Activated CD8-positive, alpha-beta memory T cell treated with anti-CD3 and anti-CD28 coated beads, Interleukin-2, amount 10 ng/mL, durations not matched to agents 7 days and 5 days (primary cell): ENCODE results near the gene FBXL17. TPM values are rescaled to one million over a fixed set of nuclear protein-coding genes. Genes with fewer than 3 reads are reported as not detected.

Experiments used
- ATAC-seq: fragments of 150-1000 bp; cut with Tn5 transposase; one replicate; pipeline ENCODE4 v1.10.0; 2021; ENCODE audit warnings: moderate library complexity
- CTCF ChIA-PET: fragments of 350-600 bp; sonication (Branson Sonifier 250); formaldehyde crosslinking; loops from one replicate; lab custom pipeline; 2021; ENCODE audit warnings: antibody characterized with exemption; lab: Charles Lee
- DNase-seq: peaks from one replicate; pipeline ENCODE4 v3.0.0-alpha.2; 2020
- H3K27ac Mint-ChIP-seq: one replicate; pipeline ENCODE4 v1.8.0; 2021; ENCODE audit warnings: mild to moderate bottlenecking, mixed read lengths
- H3K27me3 Mint-ChIP-seq: one replicate; pipeline ENCODE4 v1.8.0; 2021; ENCODE audit warnings: mixed read lengths
- H3K36me3 Mint-ChIP-seq: one replicate; pipeline ENCODE4 v1.8.0; 2021; ENCODE audit warnings: mild to moderate bottlenecking, mixed read lengths
- H3K4me1 Mint-ChIP-seq: one replicate; pipeline ENCODE4 v1.8.0; 2021; ENCODE audit warnings: mixed read lengths
- H3K4me3 Mint-ChIP-seq: one replicate; pipeline ENCODE4 v1.8.0; 2021; ENCODE audit warnings: mild to moderate bottlenecking, moderate library complexity, mixed read lengths
- H3K9me3 Mint-ChIP-seq: one replicate; pipeline ENCODE4 v1.8.0; 2022; ENCODE audit warnings: low read depth, mixed read lengths
- total RNA-seq, 2 experiments: library from RNA; stranded (reverse); gene quantifications; one replicate each; pipeline ENCODE4 v1.2.3, GENCODE V29; 2021

Gene FBXL17
- total RNA-seq, 2 experiments from 2014 or later = 6.6 to 10.9 TPM

- Mint-ChIP-seq H3K27me3 (no peaks in the 10 kb centered on the region), H3K4me3 (no peak overlapping the region), H3K9me3 (no peaks in the 10 kb centered on the region), H3K4me1 (no peaks in the 10 kb centered on the region), H3K27ac (no peak overlapping the region), H3K36me3 (peaks cover 6% of the 10 kb centered on the region)
- CTCF ChIA-PET = no interaction called here
- no peak for ATAC-seq
- DNase-seq = no peak
Observed at GRCh38 chr5:108321341-108321740, 60.6 kb downstream of the FBXL17 start.

GRCh38 chr5:108320231-108320630, 61.7 kb downstream of the FBXL17 start:
- H3K27ac Mint-ChIP-seq = no peak overlapping the region
- ATAC-seq = no peak
- peaks cover 2% of the 10 kb centered on the region for H3K36me3 Mint-ChIP-seq
- no peaks in the 10 kb centered on the region for H3K4me1 Mint-ChIP-seq
- H3K4me3 Mint-ChIP-seq = no peak overlapping the region
- H3K27me3 Mint-ChIP-seq = no peaks in the 10 kb centered on the region
- DNase-seq = no peak
- no peaks in the 10 kb centered on the region for H3K9me3 Mint-ChIP-seq
- CTCF ChIA-PET = no interaction called here

- H3K4me3 Mint-ChIP-seq = no peak overlapping the region
- peaks cover 1% of the 10 kb centered on the region for H3K36me3 Mint-ChIP-seq
- no peaks in the 10 kb centered on the region for H3K9me3 Mint-ChIP-seq
- no peaks in the 10 kb centered on the region for H3K27me3 Mint-ChIP-seq
- no peaks in the 10 kb centered on the region for H3K4me1 Mint-ChIP-seq
- ATAC-seq (no peak), DNase-seq (no peak)
- no peak overlapping the region for H3K27ac Mint-ChIP-seq
- CTCF ChIA-PET = no interaction called here
Observed at GRCh38 chr5:108315829-108316228, 66.1 kb downstream of the FBXL17 start.

GRCh38 chr5:108312258-108312657, 69.6 kb downstream of the FBXL17 start:
- CTCF ChIA-PET = no interaction called here
- Mint-ChIP-seq H3K4me1 (no peaks in the 10 kb centered on the region), H3K4me3 (no peak overlapping the region), H3K27me3 (no peaks in the 10 kb centered on the region), H3K9me3 (no peaks in the 10 kb centered on the region), H3K27ac (no peak overlapping the region), H3K36me3 (peaks cover 3% of the 10 kb centered on the region)
- ATAC-seq (no peak), DNase-seq (no peak)

- Mint-ChIP-seq H3K9me3 (no peaks in the 10 kb centered on the region), H3K4me3 (no peak overlapping the region), H3K4me1 (no peaks in the 10 kb centered on the region), H3K27me3 (no peaks in the 10 kb centered on the region), H3K27ac (no peak overlapping the region), H3K36me3 (peaks cover 3% of the 10 kb centered on the region)
- ATAC-seq = no peak
- no peak for DNase-seq
- CTCF ChIA-PET = interaction anchor here (0.7 kb wide), 1 partner anchor 12 kb away, joined by 3 read pairs; no protein-coding TSS in a partner anchor
Observed at GRCh38 chr5:108311682-108312081, 70.2 kb downstream of the FBXL17 start.

- no peak overlapping the region for H3K27ac Mint-ChIP-seq
Observed at GRCh38 chr5:108303611-108304010, 78.3 kb downstream of the FBXL17 start.

GRCh38 chr5:108303086-108303485, 78.8 kb downstream of the FBXL17 start:
- Mint-ChIP-seq H3K4me3 (no peak overlapping the region), H3K27ac (no peak overlapping the region), H3K9me3 (no peaks in the 10 kb centered on the region), H3K4me1 (no peaks in the 10 kb centered on the region), H3K36me3 (no peaks in the 10 kb centered on the region), H3K27me3 (no peaks in the 10 kb centered on the region)
- CTCF ChIA-PET = no interaction called here
- no peak for ATAC-seq
- no peak for DNase-seq

More at GRCh38 chr5:108303611-108304010, 78.3 kb downstream of the FBXL17 start:
- H3K27me3 Mint-ChIP-seq = no peaks in the 10 kb centered on the region
- no peak overlapping the region for H3K4me3 Mint-ChIP-seq
- H3K36me3 Mint-ChIP-seq = no peaks in the 10 kb centered on the region
- no peak for DNase-seq
- no peaks in the 10 kb centered on the region for H3K9me3 Mint-ChIP-seq
- no peaks in the 10 kb centered on the region for H3K4me1 Mint-ChIP-seq
- CTCF ChIA-PET = no interaction called here
- no peak for ATAC-seq

- H3K4me1 Mint-ChIP-seq = peaks cover 2% of the 10 kb centered on the region
- no peaks in the 10 kb centered on the region for H3K27me3 Mint-ChIP-seq
- CTCF ChIA-PET = no interaction called here
- H3K4me3 Mint-ChIP-seq = no peak overlapping the region
- ATAC-seq = no peak
- H3K27ac Mint-ChIP-seq = no peak overlapping the region
- H3K36me3 Mint-ChIP-seq = no peaks in the 10 kb centered on the region
- DNase-seq = no peak
- H3K9me3 Mint-ChIP-seq = no peaks in the 10 kb centered on the region
Observed at GRCh38 chr5:108297042-108297601, 84.8 kb downstream of the FBXL17 start.

- Mint-ChIP-seq H3K4me3 (no peak overlapping the region), H3K27ac (no peak overlapping the region), H3K4me1 (peaks cover 2% of the 10 kb centered on the region), H3K9me3 (no peaks in the 10 kb centered on the region), H3K27me3 (no peaks in the 10 kb centered on the region), H3K36me3 (no peaks in the 10 kb centered on the region)
- ATAC-seq = no peak
- DNase-seq = no peak
- CTCF ChIA-PET = no interaction called here
Observed at GRCh38 chr5:108295578-108296368, 86.1 kb downstream of the FBXL17 start.

GRCh38 chr5:108280960-108281569, 100.8 kb downstream of the FBXL17 start:
- no peak for ATAC-seq
- Mint-ChIP-seq H3K36me3 (peaks cover 15% of the 10 kb centered on the region), H3K27me3 (no peaks in the 10 kb centered on the region), H3K27ac (no peak overlapping the region), H3K9me3 (peaks cover 8% of the 10 kb centered on the region), H3K4me3 (no peak overlapping the region), H3K4me1 (peaks cover 7% of the 10 kb centered on the region)
- CTCF ChIA-PET = no interaction called here
- no peak for DNase-seq

GRCh38 chr5:108280248-108280647, 101.7 kb downstream of the FBXL17 start:
- H3K4me3 Mint-ChIP-seq = no peak overlapping the region
- peaks cover 15% of the 10 kb centered on the region for H3K36me3 Mint-ChIP-seq
- no peak overlapping the region for H3K27ac Mint-ChIP-seq
- no peaks in the 10 kb centered on the region for H3K27me3 Mint-ChIP-seq
- CTCF ChIA-PET = no interaction called here
- H3K9me3 Mint-ChIP-seq = peaks cover 8% of the 10 kb centered on the region
- peaks cover 7% of the 10 kb centered on the region for H3K4me1 Mint-ChIP-seq
- DNase-seq = no peak
- ATAC-seq = no peak

GRCh38 chr5:108278285-108279240, 103.3 kb downstream of the FBXL17 start:
- H3K27me3 Mint-ChIP-seq = no peaks in the 10 kb centered on the region
- ATAC-seq = no peak

More at GRCh38 chr5:108278285-108279240, 103.3 kb downstream of the FBXL17 start:
- H3K9me3 Mint-ChIP-seq = peaks cover 8% of the 10 kb centered on the region
- no peak overlapping the region for H3K27ac Mint-ChIP-seq
- H3K36me3 Mint-ChIP-seq = peaks cover 13% of the 10 kb centered on the region
- peaks cover 7% of the 10 kb centered on the region for H3K4me1 Mint-ChIP-seq
- no peak overlapping the region for H3K4me3 Mint-ChIP-seq
- CTCF ChIA-PET = no interaction called here
- no peak for DNase-seq
